D721Med (cell line): ENCODE data around the gene PLIN1.

ENCODE experiments used
- DNase-seq: peaks from one replicate; pipeline ENCODE4 v3.0.0; 2011; ENCODE audit warnings: low spot score; ENCODE audit not compliant: insufficient read length
- FAIRE-seq: peaks from 2 replicates; lab custom pipeline; 2011; peaks lifted over from hg19 to GRCh38; lab: Jason Lieb, UNC
- CTCF ChIP-seq: IDR thresholded peaks from 2 replicates; pipeline ENCODE4 v1.5.1; 2012; ENCODE audit warnings: mild to moderate bottlenecking, control low read depth; ENCODE audit not compliant: insufficient read depth; ENCODE audit errors: missing control alignments

Gene PLIN1

DNA sequence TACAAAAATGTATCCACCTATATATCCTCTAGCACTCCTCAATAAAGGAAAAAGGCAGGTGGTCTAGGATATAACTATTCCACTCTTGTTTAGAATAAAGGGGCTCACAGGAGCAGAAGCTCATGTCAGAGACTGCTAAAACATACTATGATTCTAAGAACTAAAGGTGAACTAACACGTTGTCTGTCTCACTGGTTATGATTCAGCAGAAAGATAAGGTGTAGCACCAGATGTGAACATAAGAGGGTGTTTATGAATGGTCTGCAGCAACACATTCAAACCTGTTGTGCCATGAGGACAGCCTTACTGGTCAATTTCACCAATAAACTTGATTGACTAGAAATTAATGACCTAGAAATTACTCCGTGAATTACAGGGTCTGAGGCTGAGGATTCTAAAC, 6.8 kb upstream of the PLIN1 start:
- TF ChIP-seq CTCF, result no peak
- DNase-seq, result no peak
- no peak for FAIRE-seq

DNA sequence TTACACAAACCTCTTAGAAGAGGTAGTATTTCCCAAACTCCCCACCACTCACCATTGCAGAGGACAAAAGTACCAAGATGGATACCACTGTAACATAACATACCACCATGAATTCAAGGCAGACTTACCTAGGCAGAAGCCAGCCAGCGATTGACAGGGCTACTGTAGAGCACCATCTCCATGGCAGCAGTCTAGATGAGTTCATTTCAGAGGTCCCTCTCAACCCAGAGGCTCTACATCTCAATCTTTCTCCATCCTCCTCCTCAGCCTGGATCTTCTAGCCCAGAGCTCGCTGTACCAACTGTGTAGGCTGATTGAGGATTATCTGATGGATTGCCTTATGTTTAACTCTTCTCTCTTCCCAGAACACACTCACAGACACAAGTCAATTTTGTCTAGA, 2.0 kb upstream of the PLIN1 start:
- no peak for DNase-seq
- no peak for TF ChIP-seq CTCF
- FAIRE-seq, result no peak

DNA sequence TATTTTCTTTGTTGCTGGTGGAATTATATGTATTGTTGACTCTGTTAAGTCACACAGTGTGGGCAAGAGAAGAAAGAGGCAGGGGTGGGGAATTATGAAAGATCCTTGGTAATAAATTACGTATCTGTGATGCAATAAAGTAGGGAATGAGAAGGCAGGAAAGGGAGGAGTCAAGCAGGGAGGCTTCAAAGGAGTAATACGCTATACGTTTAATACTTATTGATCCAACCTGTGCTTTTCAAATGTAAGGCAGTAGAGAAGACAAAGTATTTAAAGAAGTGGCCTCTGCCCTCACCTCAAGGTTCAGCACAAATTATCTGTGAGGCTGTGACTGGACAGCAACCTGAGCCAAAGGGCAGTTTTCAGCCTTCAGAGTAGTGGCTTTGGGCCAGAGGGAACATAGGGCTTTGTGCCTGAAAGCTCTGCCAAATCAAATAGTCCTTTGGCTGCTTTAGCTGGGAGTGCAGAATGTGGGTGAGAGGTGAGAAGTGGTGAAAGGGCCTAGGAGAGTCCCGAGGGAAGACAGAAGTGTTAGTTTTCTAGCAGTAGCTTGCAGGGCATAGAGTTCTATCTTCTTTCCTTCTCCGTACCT, 1.2 kb upstream of the PLIN1 start:
- DNase-seq, result no peak
- no peak for FAIRE-seq

GRCh38 chr15:89677381-89677780, 1.8 kb downstream of the PLIN1 start:
- no peak for DNase-seq
- TF ChIP-seq CTCF, result no peak
- FAIRE-seq, result no peak

More for the DNA sequence above, 1.2 kb upstream of the PLIN1 start:
- no peak for TF ChIP-seq CTCF

DNA sequence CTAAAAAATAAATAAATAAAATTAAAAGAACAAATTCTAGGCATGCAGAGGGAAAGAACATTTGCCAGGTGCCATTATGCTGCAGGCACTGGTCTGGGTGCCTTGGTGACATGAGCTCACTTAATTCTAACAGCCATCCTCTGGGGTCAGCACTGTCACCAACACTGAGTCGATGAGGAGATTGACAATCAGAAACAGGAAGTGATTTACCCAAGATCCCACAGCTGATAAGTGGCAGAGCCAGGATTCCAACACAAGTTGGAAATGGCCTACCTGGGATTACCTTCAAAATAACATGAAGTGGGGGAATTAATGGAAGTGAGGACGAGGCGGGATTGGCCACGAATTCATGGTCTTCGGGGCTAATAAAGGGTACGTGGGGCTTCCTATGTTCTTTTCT, 3.6 kb downstream of the PLIN1 start:
- DNase-seq (no peak), FAIRE-seq (no peak)
- TF ChIP-seq CTCF, result no peak

GRCh38 chr15:89674526-89674925, 4.6 kb downstream of the PLIN1 start:
- FAIRE-seq, result no peak

GRCh38 chr15:89673165-89673512, 6.0 kb downstream of the PLIN1 start:
- DNase-seq (no peak), FAIRE-seq (no peak)
- TF ChIP-seq CTCF, result peak; percentile 47

More at GRCh38 chr15:89674526-89674925, 4.6 kb downstream of the PLIN1 start:
- no peak for TF ChIP-seq CTCF
- DNase-seq, result no peak
